Measurements from ENCODE around the gene BICRAL.

Gene BICRAL

GRCh38 chr6:42746463-42747391 is 35.1 kb upstream of the BICRAL start:
- H3K4me3 ChIP-seq (ENCODE audit: low read length in 2 of 2), result peak overlapping the region; percentile 86 to 88
- peak overlapping the region; percentile 93 to 96 for H3K27ac ChIP-seq (ENCODE audit: low read depth in 2 of 2, low read length in 2 of 2)
- H3K4me1 ChIP-seq (ENCODE audit: control insufficient read depth in 2 of 2, insufficient read depth in 2 of 2, low read length in 2 of 2), result peaks cover 10 to 19% of the 10 kb centered on the region in 2 donors
- no peaks in the 10 kb centered on the region for H3K27me3 ChIP-seq (ENCODE audit: control insufficient read depth in 2 of 2, insufficient read depth in 2 of 2, low read length in 2 of 2)
- H3K9ac ChIP-seq (ENCODE audit: low read depth in 1 of 2, low read length in 2 of 2), result peak overlapping the region; percentile 85 to 95
- no peaks in the 10 kb centered on the region for H3K36me3 ChIP-seq (ENCODE audit: control insufficient read depth in 2 of 2, insufficient read depth in 2 of 2, low read length in 2 of 2)
- no peaks in the 10 kb centered on the region for H3K9me3 ChIP-seq (ENCODE audit: control insufficient read depth in 2 of 2, low read length in 2 of 2)

GRCh38 chr6:42748203-42748898 is 33.5 kb upstream of the BICRAL start:
- Histone ChIP-seq H3K4me3 (ENCODE audit: low read length in 2 of 2) (peak overlapping the region in 1 of 2 donors; percentile 88), H3K4me1 (ENCODE audit: control insufficient read depth in 2 of 2, insufficient read depth in 2 of 2, low read length in 2 of 2) (peaks cover 10 to 19% of the 10 kb centered on the region in 2 donors), H3K36me3 (ENCODE audit: control insufficient read depth in 2 of 2, insufficient read depth in 2 of 2, low read length in 2 of 2) (no peaks in the 10 kb centered on the region), H3K27ac (ENCODE audit: low read depth in 2 of 2, low read length in 2 of 2) (no peak overlapping the region), H3K9ac (ENCODE audit: low read depth in 1 of 2, low read length in 2 of 2) (no peak overlapping the region), H3K9me3 (ENCODE audit: control insufficient read depth in 2 of 2, low read length in 2 of 2) (no peaks in the 10 kb centered on the region), H3K27me3 (ENCODE audit: control insufficient read depth in 2 of 2, insufficient read depth in 2 of 2, low read length in 2 of 2) (no peaks in the 10 kb centered on the region)

GRCh38 chr6:42751055-42751454 is 30.8 kb upstream of the BICRAL start:
- Histone ChIP-seq H3K27ac (ENCODE audit: low read depth in 2 of 2, low read length in 2 of 2) (no peak overlapping the region), H3K9ac (ENCODE audit: low read depth in 1 of 2, low read length in 2 of 2) (no peak overlapping the region), H3K9me3 (ENCODE audit: control insufficient read depth in 2 of 2, low read length in 2 of 2) (no peaks in the 10 kb centered on the region), H3K4me1 (ENCODE audit: control insufficient read depth in 2 of 2, insufficient read depth in 2 of 2, low read length in 2 of 2) (peaks cover 0 to 10% of the 10 kb centered on the region in 2 donors), H3K36me3 (ENCODE audit: control insufficient read depth in 2 of 2, insufficient read depth in 2 of 2, low read length in 2 of 2) (no peaks in the 10 kb centered on the region), H3K27me3 (ENCODE audit: control insufficient read depth in 2 of 2, insufficient read depth in 2 of 2, low read length in 2 of 2) (no peaks in the 10 kb centered on the region), H3K4me3 (ENCODE audit: low read length in 2 of 2) (no peak overlapping the region)

GRCh38 chr6:42754759-42755158 is 27.1 kb upstream of the BICRAL start:
- Histone ChIP-seq H3K4me1 (ENCODE audit: control insufficient read depth in 2 of 2, insufficient read depth in 2 of 2, low read length in 2 of 2) (no peaks in the 10 kb centered on the region), H3K36me3 (ENCODE audit: control insufficient read depth in 2 of 2, insufficient read depth in 2 of 2, low read length in 2 of 2) (peaks cover 2 to 6% of the 10 kb centered on the region in 2 donors), H3K9ac (ENCODE audit: low read depth in 1 of 2, low read length in 2 of 2) (no peak overlapping the region), H3K4me3 (ENCODE audit: low read length in 2 of 2) (no peak overlapping the region), H3K9me3 (ENCODE audit: control insufficient read depth in 2 of 2, low read length in 2 of 2) (no peaks in the 10 kb centered on the region), H3K27ac (ENCODE audit: low read depth in 2 of 2, low read length in 2 of 2) (no peak overlapping the region), H3K27me3 (ENCODE audit: control insufficient read depth in 2 of 2, insufficient read depth in 2 of 2, low read length in 2 of 2) (no peaks in the 10 kb centered on the region)

- Histone ChIP-seq H3K4me1 (ENCODE audit: control insufficient read depth in 2 of 2, insufficient read depth in 2 of 2, low read length in 2 of 2) (peaks cover 0 to under 1% of the 10 kb centered on the region in 2 donors), H3K27me3 (ENCODE audit: control insufficient read depth in 2 of 2, insufficient read depth in 2 of 2, low read length in 2 of 2) (no peaks in the 10 kb centered on the region), H3K9me3 (ENCODE audit: control insufficient read depth in 2 of 2, low read length in 2 of 2) (no peaks in the 10 kb centered on the region), H3K9ac (ENCODE audit: low read depth in 1 of 2, low read length in 2 of 2) (no peak overlapping the region), H3K27ac (ENCODE audit: low read depth in 2 of 2, low read length in 2 of 2) (no peak overlapping the region), H3K4me3 (ENCODE audit: low read length in 2 of 2) (no peak overlapping the region), H3K36me3 (ENCODE audit: control insufficient read depth in 2 of 2, insufficient read depth in 2 of 2, low read length in 2 of 2) (peaks cover 2 to 6% of the 10 kb centered on the region in 2 donors)
Measured at GRCh38 chr6:42756722-42757121, 25.1 kb upstream of the BICRAL start.

GRCh38 chr6:42758756-42759430 is 23.0 kb upstream of the BICRAL start:
- H3K4me3 ChIP-seq (ENCODE audit: low read length in 2 of 2), result no peak overlapping the region
- H3K27ac ChIP-seq (ENCODE audit: low read depth in 2 of 2, low read length in 2 of 2), result no peak overlapping the region

GRCh38 chr6:42761287-42762067 is 20.4 kb upstream of the BICRAL start:
- Histone ChIP-seq H3K9me3 (ENCODE audit: control insufficient read depth in 2 of 2, low read length in 2 of 2) (no peaks in the 10 kb centered on the region), H3K9ac (ENCODE audit: low read depth in 1 of 2, low read length in 2 of 2) (no peak overlapping the region), H3K27me3 (ENCODE audit: control insufficient read depth in 2 of 2, insufficient read depth in 2 of 2, low read length in 2 of 2) (no peaks in the 10 kb centered on the region), H3K4me3 (ENCODE audit: low read length in 2 of 2) (no peak overlapping the region), H3K4me1 (ENCODE audit: control insufficient read depth in 2 of 2, insufficient read depth in 2 of 2, low read length in 2 of 2) (peaks cover 8 to 18% of the 10 kb centered on the region in 2 donors), H3K36me3 (ENCODE audit: control insufficient read depth in 2 of 2, insufficient read depth in 2 of 2, low read length in 2 of 2) (peaks cover 2 to 6% of the 10 kb centered on the region in 2 donors), H3K27ac (ENCODE audit: low read depth in 2 of 2, low read length in 2 of 2) (no peak overlapping the region)

More at GRCh38 chr6:42758756-42759430, 23.0 kb upstream of the BICRAL start:
- H3K9me3 ChIP-seq (ENCODE audit: control insufficient read depth in 2 of 2, low read length in 2 of 2), result no peaks in the 10 kb centered on the region
- no peaks in the 10 kb centered on the region for H3K27me3 ChIP-seq (ENCODE audit: control insufficient read depth in 2 of 2, insufficient read depth in 2 of 2, low read length in 2 of 2)
- H3K4me1 ChIP-seq (ENCODE audit: control insufficient read depth in 2 of 2, insufficient read depth in 2 of 2, low read length in 2 of 2), result peaks cover 2 to 10% of the 10 kb centered on the region in 2 donors
- peaks cover 2 to 6% of the 10 kb centered on the region in 2 donors for H3K36me3 ChIP-seq (ENCODE audit: control insufficient read depth in 2 of 2, insufficient read depth in 2 of 2, low read length in 2 of 2)
- no peak overlapping the region for H3K9ac ChIP-seq (ENCODE audit: low read depth in 1 of 2, low read length in 2 of 2)

GRCh38 chr6:42762426-42762859 is 19.4 kb upstream of the BICRAL start:
- Histone ChIP-seq H3K27me3 (ENCODE audit: control insufficient read depth in 2 of 2, insufficient read depth in 2 of 2, low read length in 2 of 2) (no peaks in the 10 kb centered on the region), H3K9me3 (ENCODE audit: control insufficient read depth in 2 of 2, low read length in 2 of 2) (no peaks in the 10 kb centered on the region), H3K4me1 (ENCODE audit: control insufficient read depth in 2 of 2, insufficient read depth in 2 of 2, low read length in 2 of 2) (peaks cover 8 to 18% of the 10 kb centered on the region in 2 donors), H3K4me3 (ENCODE audit: low read length in 2 of 2) (no peak overlapping the region), H3K9ac (ENCODE audit: low read depth in 1 of 2, low read length in 2 of 2) (no peak overlapping the region), H3K27ac (ENCODE audit: low read depth in 2 of 2, low read length in 2 of 2) (peak overlapping the region; percentile 41 to 44), H3K36me3 (ENCODE audit: control insufficient read depth in 2 of 2, insufficient read depth in 2 of 2, low read length in 2 of 2) (peaks cover 2 to 6% of the 10 kb centered on the region in 2 donors)

GRCh38 chr6:42762950-42763349 is 18.9 kb upstream of the BICRAL start:
- Histone ChIP-seq H3K36me3 (ENCODE audit: control insufficient read depth in 2 of 2, insufficient read depth in 2 of 2, low read length in 2 of 2) (peaks cover 2 to 6% of the 10 kb centered on the region in 2 donors), H3K27ac (ENCODE audit: low read depth in 2 of 2, low read length in 2 of 2) (peak overlapping the region; percentile 41 to 44), H3K4me1 (ENCODE audit: control insufficient read depth in 2 of 2, insufficient read depth in 2 of 2, low read length in 2 of 2) (peaks cover 8 to 18% of the 10 kb centered on the region in 2 donors), H3K4me3 (ENCODE audit: low read length in 2 of 2) (no peak overlapping the region), H3K9ac (ENCODE audit: low read depth in 1 of 2, low read length in 2 of 2) (no peak overlapping the region), H3K27me3 (ENCODE audit: control insufficient read depth in 2 of 2, insufficient read depth in 2 of 2, low read length in 2 of 2) (no peaks in the 10 kb centered on the region), H3K9me3 (ENCODE audit: control insufficient read depth in 2 of 2, low read length in 2 of 2) (no peaks in the 10 kb centered on the region)

Data from mucosa of rectum (tissue), 2 donors.